Measurements from ENCODE around the gene MAN1B1. TPM values are rescaled to one million over a fixed set of nuclear protein-coding genes. Genes with fewer than 3 reads are reported as not detected.

MAN1B1 gene
- total and polyA plus RNA-seq, 12 donors = 16.9 to 71.4 (median 22.0) TPM

DNA sequence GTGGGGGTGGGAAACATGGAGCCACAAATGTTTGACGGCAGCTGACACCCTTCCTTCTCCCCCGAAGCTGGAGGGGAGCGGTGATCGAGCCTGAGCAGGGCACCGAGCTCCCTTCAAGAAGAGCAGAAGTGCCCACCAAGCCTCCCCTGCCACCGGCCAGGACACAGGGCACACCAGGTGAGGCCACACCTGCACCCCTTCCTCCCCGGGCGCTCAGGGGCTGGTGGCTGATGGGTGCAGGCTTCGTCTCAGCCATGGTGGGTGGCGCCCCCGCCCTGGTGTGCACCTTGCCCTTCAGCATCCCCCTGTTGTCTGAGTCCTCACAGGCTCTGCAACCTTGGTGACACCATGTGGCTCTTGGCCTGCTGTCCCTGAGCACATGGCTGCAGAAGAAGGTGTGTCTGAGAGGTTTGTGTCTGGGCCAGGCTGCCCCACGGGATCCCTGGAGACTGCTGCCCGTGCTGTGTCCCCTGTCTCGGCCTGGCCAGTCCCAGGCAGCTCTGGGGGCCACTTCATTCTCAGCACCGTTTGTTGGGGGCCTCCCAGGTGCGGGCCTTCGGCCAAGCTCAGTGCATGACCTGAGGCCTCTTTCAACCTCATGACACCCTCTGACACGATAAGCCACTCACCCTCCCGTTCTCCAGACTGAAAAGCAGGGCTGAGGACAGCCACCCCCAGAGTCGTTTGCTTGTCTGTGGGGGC is 11.1 kb downstream of the MAN1B1 start:
- no peaks in the 10 kb centered on the region for H3K4me1 ChIP-seq
- DNase-seq (no peak), ATAC-seq (peak in 2 of 8 donors; percentile 16 to 31)
- no peak overlapping the region for H3K4me3 ChIP-seq
- 89 to 93% methylated on average over 20 of the region's 20 CpGs for WGBS, 2 donors
- H3K9me3 ChIP-seq = no peaks in the 10 kb centered on the region
- H3K27ac ChIP-seq = no peak overlapping the region
- intact Hi-C loops (cut with DNase I) = no loop called here
- H3K27me3 ChIP-seq = no peaks in the 10 kb centered on the region
- TF ChIP-seq CTCF (IDR thresholded peaks at IDR 0.05) = no peak
- peaks cover 0 to 96% (median 35%) of the 10 kb centered on the region in 9 donors for H3K36me3 ChIP-seq

- H3K9me3 ChIP-seq = no peaks in the 10 kb centered on the region
- ATAC-seq = peak in 4 of 8 donors; percentile 19 to 28 (median 26)
- no peaks in the 10 kb centered on the region for H3K4me1 ChIP-seq
- no peak overlapping the region for H3K4me3 ChIP-seq
- 91 to 96% methylated on average over 14 of the region's 14 CpGs for WGBS, 2 donors
- peaks cover 0 to 96% (median 44%) of the 10 kb centered on the region in 9 donors for H3K36me3 ChIP-seq
- H3K27ac ChIP-seq = no peak overlapping the region
- no peaks in the 10 kb centered on the region for H3K27me3 ChIP-seq
- TF ChIP-seq CTCF (IDR thresholded peaks at IDR 0.05) = no peak
- intact Hi-C loops (cut with DNase I) = no loop called here
- no peak for DNase-seq
Observed at GRCh38 chr9:137099231-137099630, 12.4 kb downstream of the MAN1B1 start.

DNA sequence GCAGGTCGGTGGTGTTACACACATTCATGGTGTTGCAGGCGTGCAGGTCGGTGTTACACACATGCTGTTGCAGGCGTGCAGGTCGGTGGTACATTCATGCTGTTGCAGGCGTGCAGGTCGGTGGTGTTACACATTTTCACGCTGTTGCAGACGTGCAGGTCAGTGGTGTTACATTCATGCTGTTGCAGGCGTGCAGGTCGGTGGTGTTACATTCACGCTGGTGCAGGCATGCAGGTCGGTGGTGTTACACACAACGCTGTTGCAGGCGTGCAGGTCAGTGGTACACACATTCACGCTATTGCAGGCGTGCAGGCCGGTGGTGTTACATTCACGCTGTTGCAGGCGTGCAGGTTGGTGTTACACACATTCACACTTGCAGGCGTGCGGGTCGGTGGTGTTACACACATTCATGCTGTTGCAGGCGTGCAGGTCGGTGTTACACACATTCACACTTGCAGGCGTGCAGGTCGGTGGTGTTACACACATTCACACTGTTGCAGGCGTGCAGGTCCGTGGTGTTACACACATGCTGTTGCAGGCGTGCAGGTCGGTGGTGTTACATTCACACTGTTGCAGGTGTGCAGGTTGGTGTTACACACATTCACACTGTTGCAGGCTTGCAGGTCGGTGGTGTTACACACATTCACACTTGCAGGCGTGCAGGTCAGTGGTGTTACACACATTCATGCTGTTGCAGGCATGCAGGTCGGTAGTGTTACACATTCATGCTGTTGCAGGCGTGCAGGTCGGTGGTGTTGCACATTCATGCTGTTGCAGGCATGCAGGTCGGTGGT is 16.6 kb downstream of the MAN1B1 start:
- no peaks in the 10 kb centered on the region for H3K27me3 ChIP-seq
- 93 to 94% methylated on average over 37 of the region's 37 CpGs for WGBS, 2 donors
- ATAC-seq = no peak
- no peaks in the 10 kb centered on the region for H3K9me3 ChIP-seq
- intact Hi-C loops (cut with DNase I) = no loop called here
- no peak overlapping the region for H3K27ac ChIP-seq
- no peak for DNase-seq
- no peak overlapping the region for H3K4me3 ChIP-seq
- H3K4me1 ChIP-seq = no peaks in the 10 kb centered on the region
- H3K36me3 ChIP-seq = peaks cover 0 to 98% (median 61%) of the 10 kb centered on the region in 9 donors
- TF ChIP-seq CTCF (IDR thresholded peaks at IDR 0.05) = no peak

GRCh38 chr9:137105814-137106661 is 19.3 kb downstream of the MAN1B1 start:
- no peak for DNase-seq
- Histone ChIP-seq H3K27ac (no peak overlapping the region), H3K4me1 (no peaks in the 10 kb centered on the region), H3K27me3 (no peaks in the 10 kb centered on the region), H3K4me3 (no peak overlapping the region), H3K9me3 (no peaks in the 10 kb centered on the region), H3K36me3 (peaks cover 0 to 97% (median 60%) of the 10 kb centered on the region in 9 donors)
- TF ChIP-seq CTCF (IDR thresholded peaks at IDR 0.05) = no peak
- intact Hi-C loops (cut with DNase I) = no loop called here
- 94 to 96% methylated on average over 31 of the region's 31 CpGs for WGBS, 2 donors
- no peak for ATAC-seq

Measured in heart right ventricle (tissue), 16 donors.